GM12801 (cell line): ENCODE data around the gene MORN4.

ENCODE experiments used
- TF ChIP-seq, protein P1 (sequence below): IDR thresholded peaks from one replicate; pipeline ENCODE4 v1.5.1; 2011; ENCODE audit warnings: control low read depth; ENCODE audit not compliant: insufficient read length; ENCODE audit errors: extremely low read depth

MORN4 gene

GRCh38 chr10:97635577-97635976, 2.3 kb upstream of the MORN4 start:
- TF ChIP-seq, protein P1, sequence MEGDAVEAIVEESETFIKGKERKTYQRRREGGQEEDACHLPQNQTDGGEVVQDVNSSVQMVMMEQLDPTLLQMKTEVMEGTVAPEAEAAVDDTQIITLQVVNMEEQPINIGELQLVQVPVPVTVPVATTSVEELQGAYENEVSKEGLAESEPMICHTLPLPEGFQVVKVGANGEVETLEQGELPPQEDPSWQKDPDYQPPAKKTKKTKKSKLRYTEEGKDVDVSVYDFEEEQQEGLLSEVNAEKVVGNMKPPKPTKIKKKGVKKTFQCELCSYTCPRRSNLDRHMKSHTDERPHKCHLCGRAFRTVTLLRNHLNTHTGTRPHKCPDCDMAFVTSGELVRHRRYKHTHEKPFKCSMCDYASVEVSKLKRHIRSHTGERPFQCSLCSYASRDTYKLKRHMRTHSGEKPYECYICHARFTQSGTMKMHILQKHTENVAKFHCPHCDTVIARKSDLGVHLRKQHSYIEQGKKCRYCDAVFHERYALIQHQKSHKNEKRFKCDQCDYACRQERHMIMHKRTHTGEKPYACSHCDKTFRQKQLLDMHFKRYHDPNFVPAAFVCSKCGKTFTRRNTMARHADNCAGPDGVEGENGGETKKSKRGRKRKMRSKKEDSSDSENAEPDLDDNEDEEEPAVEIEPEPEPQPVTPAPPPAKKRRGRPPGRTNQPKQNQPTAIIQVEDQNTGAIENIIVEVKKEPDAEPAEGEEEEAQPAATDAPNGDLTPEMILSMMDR: no peak

GRCh38 chr10:97633921-97634320, 621 bp upstream of the MORN4 start:
- TF ChIP-seq, protein P1: no peak

DNA sequence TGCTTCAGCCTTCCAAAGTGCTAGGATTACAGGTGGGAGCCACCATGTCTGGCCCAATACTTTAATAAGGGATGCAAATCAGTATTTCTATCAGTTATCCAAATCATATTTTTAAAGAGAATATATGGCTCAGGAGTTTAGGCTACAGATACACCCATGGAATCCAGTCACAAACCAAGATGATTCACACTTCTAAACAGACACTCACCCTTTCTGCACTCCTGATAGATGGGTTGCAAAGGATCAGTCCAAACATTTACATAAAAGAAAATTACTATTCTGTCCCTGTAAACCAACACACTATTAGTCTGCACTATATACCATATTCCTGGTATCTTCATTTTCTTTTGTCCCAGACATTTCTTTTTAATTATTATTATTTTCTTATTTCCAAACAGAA, 2.2 kb downstream of the MORN4 start:
- TF ChIP-seq, protein P1: no peak

DNA sequence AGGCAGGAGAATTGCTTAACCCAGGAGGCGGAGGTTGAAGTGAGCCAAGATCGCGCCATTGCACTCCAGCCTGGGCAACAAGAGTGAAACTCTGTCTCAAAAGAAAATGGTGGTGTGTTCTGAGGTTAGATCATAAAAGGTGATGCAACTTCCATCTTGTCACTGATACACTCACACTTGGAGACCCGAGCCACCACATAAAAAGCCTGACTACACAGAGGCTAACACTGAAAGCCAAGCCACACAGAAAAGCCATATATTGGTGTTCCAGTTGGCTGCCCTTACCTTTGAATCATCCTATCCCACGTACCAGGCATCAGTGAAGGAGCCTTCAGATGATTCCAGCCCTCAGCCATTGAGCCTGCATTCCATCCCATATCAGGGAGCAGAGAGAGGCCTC, 4.0 kb downstream of the MORN4 start:
- TF ChIP-seq, protein P1: no peak

DNA sequence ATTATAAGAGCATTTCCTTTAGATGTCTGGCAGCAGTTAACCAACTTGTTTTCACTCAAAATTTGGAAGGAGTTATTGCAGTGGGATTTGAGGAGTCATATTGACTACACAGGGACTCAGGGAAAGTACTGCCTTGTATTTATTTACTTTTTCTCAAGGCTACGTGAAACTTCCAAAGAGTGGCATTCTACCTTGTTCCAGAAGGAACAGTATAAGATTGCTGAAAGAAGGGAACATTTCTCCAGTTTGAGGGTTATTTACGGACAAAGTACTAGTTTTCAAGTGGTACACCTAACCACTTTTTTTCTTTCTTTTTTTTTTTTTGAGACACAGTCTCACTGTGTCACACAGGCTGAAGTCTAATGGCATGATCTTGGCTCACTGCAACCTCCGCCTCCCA, 5.1 kb downstream of the MORN4 start:
- TF ChIP-seq, protein P1: no peak

GRCh38 chr10:97627731-97628130, 5.6 kb downstream of the MORN4 start:
- TF ChIP-seq, protein P1: no peak

GRCh38 chr10:97623277-97623676, 10.0 kb downstream of the MORN4 start:
- TF ChIP-seq, protein P1: no peak

GRCh38 chr10:97618733-97619132, 14.6 kb downstream of the MORN4 start:
- TF ChIP-seq, protein P1: no peak
